Measurements from ENCODE around the gene GPR156.
"Not testable (repeated sequence)": the region's sequence is repeated elsewhere in the genome, so short reads cannot be mapped to it uniquely, and the experiment has no call there.

The GPR156 gene

GRCh38 chr3:120272286-120272685 is 12.7 kb downstream of the GPR156 start:
- DNase-seq = no peak

GRCh38 chr3:120265989-120266388 is 19.0 kb downstream of the GPR156 start:
- DNase-seq = no peak

- DNase-seq = no peak
These were observed 20.1 kb downstream of the GPR156 start for GRCh38 chr3:120264963-120265362.

GRCh38 chr3:120263792-120264191 is 21.2 kb downstream of the GPR156 start:
- DNase-seq = no peak

- no peak for DNase-seq
These were observed 27.0 kb downstream of the GPR156 start for GRCh38 chr3:120258009-120258408.

- no peak for DNase-seq
These were observed 39.6 kb downstream of the GPR156 start for GRCh38 chr3:120245386-120245785.

- no peak for DNase-seq
These were observed 40.2 kb downstream of the GPR156 start for GRCh38 chr3:120244834-120245225.

- no peak for DNase-seq
These were observed 45.4 kb downstream of the GPR156 start for GRCh38 chr3:120239644-120240043.

GRCh38 chr3:120227710-120228347 is 57.2 kb downstream of the GPR156 start:
- no peak for DNase-seq

- no peak for DNase-seq
These were observed 60.8 kb downstream of the GPR156 start for GRCh38 chr3:120224237-120224636.

GRCh38 chr3:120218981-120219380 is 66.0 kb downstream of the GPR156 start:
- DNase-seq = no peak

GRCh38 chr3:120216633-120217032 is 68.4 kb downstream of the GPR156 start:
- DNase-seq = not testable (repeated sequence)

GRCh38 chr3:120214176-120214575 is 70.8 kb downstream of the GPR156 start:
- DNase-seq = no peak

- no peak for DNase-seq
These were observed 72.5 kb downstream of the GPR156 start for GRCh38 chr3:120212505-120212904.

GRCh38 chr3:120209425-120209824 is 75.6 kb downstream of the GPR156 start:
- DNase-seq = no peak

GRCh38 chr3:120204338-120204737 is 80.7 kb downstream of the GPR156 start:
- no peak for DNase-seq

- DNase-seq = no peak
These were observed 81.4 kb downstream of the GPR156 start for GRCh38 chr3:120203621-120204020.

GRCh38 chr3:120203016-120203415 is 82.0 kb downstream of the GPR156 start:
- no peak for DNase-seq

- DNase-seq = no peak
These were observed 82.7 kb downstream of the GPR156 start for GRCh38 chr3:120202363-120202762.

- DNase-seq = no peak
These were observed 84.4 kb downstream of the GPR156 start for GRCh38 chr3:120200493-120201235.

GRCh38 chr3:120198305-120198878 is 86.6 kb downstream of the GPR156 start:
- peak; percentile 4 for DNase-seq

- no peak for DNase-seq
These were observed 88.2 kb downstream of the GPR156 start for GRCh38 chr3:120196812-120197211.

- no peak for DNase-seq
These were observed 88.7 kb downstream of the GPR156 start for GRCh38 chr3:120196333-120196732.

- DNase-seq = no peak
These were observed 91.5 kb downstream of the GPR156 start for GRCh38 chr3:120193554-120193953.

Data from GDM1 (cell line).